ENCODE data around the gene ABCF2.

- TF ChIP-seq MAFK (IDR thresholded peaks at IDR 0.05; ENCODE audit: low read depth, low read length) (no peak), POLR2A (IDR thresholded peaks at IDR 0.05; ENCODE audit: low read depth, low read length) (no peak), MXI1 (IDR thresholded peaks at IDR 0.05; ENCODE audit: borderline replicate concordance, low read depth, low read length) (no peak), MAZ (IDR thresholded peaks at IDR 0.05; ENCODE audit: borderline replicate concordance, low read depth, low read length) (no peak), CEBPB (IDR thresholded peaks at IDR 0.05; ENCODE audit: low read depth, low read length) (no peak), RAD21 (IDR thresholded peaks at IDR 0.05; ENCODE audit: low read length) (no peak), NFE2L2 (IDR thresholded peaks at IDR 0.05; ENCODE audit: low read depth, low read length) (no peak)
- TF ChIP-seq, protein P1, sequence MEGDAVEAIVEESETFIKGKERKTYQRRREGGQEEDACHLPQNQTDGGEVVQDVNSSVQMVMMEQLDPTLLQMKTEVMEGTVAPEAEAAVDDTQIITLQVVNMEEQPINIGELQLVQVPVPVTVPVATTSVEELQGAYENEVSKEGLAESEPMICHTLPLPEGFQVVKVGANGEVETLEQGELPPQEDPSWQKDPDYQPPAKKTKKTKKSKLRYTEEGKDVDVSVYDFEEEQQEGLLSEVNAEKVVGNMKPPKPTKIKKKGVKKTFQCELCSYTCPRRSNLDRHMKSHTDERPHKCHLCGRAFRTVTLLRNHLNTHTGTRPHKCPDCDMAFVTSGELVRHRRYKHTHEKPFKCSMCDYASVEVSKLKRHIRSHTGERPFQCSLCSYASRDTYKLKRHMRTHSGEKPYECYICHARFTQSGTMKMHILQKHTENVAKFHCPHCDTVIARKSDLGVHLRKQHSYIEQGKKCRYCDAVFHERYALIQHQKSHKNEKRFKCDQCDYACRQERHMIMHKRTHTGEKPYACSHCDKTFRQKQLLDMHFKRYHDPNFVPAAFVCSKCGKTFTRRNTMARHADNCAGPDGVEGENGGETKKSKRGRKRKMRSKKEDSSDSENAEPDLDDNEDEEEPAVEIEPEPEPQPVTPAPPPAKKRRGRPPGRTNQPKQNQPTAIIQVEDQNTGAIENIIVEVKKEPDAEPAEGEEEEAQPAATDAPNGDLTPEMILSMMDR (conservative IDR thresholded peaks at IDR 0.05; ENCODE audit: low read depth, low read length), result no peak
Measured at GRCh38 chr7:151272877-151273276, 45.9 kb upstream of the ABCF2 start.

Data from IMR-90 (cell line).